SW480 (cell line): ENCODE results near the gene UBE2QL1.

Experiments
- DNase-seq: peaks from one replicate; pipeline ENCODE4 v3.0.0-alpha.2; 2016; ENCODE audit warnings: low spot score

UBE2QL1 gene

GRCh38 chr5:6430418-6431028 is 18.1 kb upstream of the UBE2QL1 start:
- no peak for DNase-seq

GRCh38 chr5:6431214-6432195 is 17.2 kb upstream of the UBE2QL1 start:
- no peak for DNase-seq

- no peak for DNase-seq
Observed at GRCh38 chr5:6432206-6432605, 16.5 kb upstream of the UBE2QL1 start.

- no peak for DNase-seq
Observed at GRCh38 chr5:6434731-6435130, 13.9 kb upstream of the UBE2QL1 start.

- DNase-seq = peak; percentile 39
Observed at GRCh38 chr5:6435356-6435755, 13.3 kb upstream of the UBE2QL1 start.

- peak; percentile 27 for DNase-seq
Observed at GRCh38 chr5:6436715-6437331, 11.8 kb upstream of the UBE2QL1 start.

GRCh38 chr5:6439588-6440550 is 8.8 kb upstream of the UBE2QL1 start:
- no peak for DNase-seq

GRCh38 chr5:6442333-6442732 is 6.3 kb upstream of the UBE2QL1 start:
- no peak for DNase-seq

GRCh38 chr5:6443326-6443725 is 5.3 kb upstream of the UBE2QL1 start:
- no peak for DNase-seq

GRCh38 chr5:6446042-6446441 is 2.6 kb upstream of the UBE2QL1 start:
- peak; percentile 91 for DNase-seq

GRCh38 chr5:6446626-6447309 is 1.9 kb upstream of the UBE2QL1 start:
- peak; percentile 64 for DNase-seq

GRCh38 chr5:6447384-6448140 is 1.1 kb upstream of the UBE2QL1 start:
- DNase-seq = no peak

- no peak for DNase-seq
Observed at GRCh38 chr5:6448141-6448491, 543 bp upstream of the UBE2QL1 start.

- no peak for DNase-seq
Observed at GRCh38 chr5:6449465-6450158, 953 bp downstream of the UBE2QL1 start.

GRCh38 chr5:6450319-6450833 is 1.7 kb downstream of the UBE2QL1 start:
- no peak for DNase-seq

GRCh38 chr5:6452622-6453504 is 4.2 kb downstream of the UBE2QL1 start:
- no peak for DNase-seq

GRCh38 chr5:6453937-6454560 is 5.4 kb downstream of the UBE2QL1 start:
- no peak for DNase-seq

GRCh38 chr5:6454628-6455053 is 6.0 kb downstream of the UBE2QL1 start:
- DNase-seq = no peak
